HG02571 (cell line): ENCODE results near the gene SLC25A39.

Experiments
- ATAC-seq: cut with Tn5 transposase; IDR thresholded peaks from one replicate; pipeline ENCODE4 v1.9.1; 2021; ENCODE audit warnings: mild to moderate bottlenecking, moderate library complexity; ENCODE audit not compliant: unreplicated experiment

Gene SLC25A39

GRCh38 chr17:44280392-44280937, 44.2 kb downstream of the SLC25A39 start:
- ATAC-seq: no peak

- ATAC-seq: peak; percentile 65
Observed at GRCh38 chr17:44279666-44280391, 44.8 kb downstream of the SLC25A39 start.

GRCh38 chr17:44279346-44279665, 45.3 kb downstream of the SLC25A39 start:
- ATAC-seq: no peak

GRCh38 chr17:44277976-44278375, 46.6 kb downstream of the SLC25A39 start:
- ATAC-seq: no peak

- ATAC-seq: no peak
Observed at GRCh38 chr17:44273607-44274006, 51.0 kb downstream of the SLC25A39 start.

- ATAC-seq: no peak
Observed at GRCh38 chr17:44272954-44273353, 51.7 kb downstream of the SLC25A39 start.

- no peak for ATAC-seq
Observed at GRCh38 chr17:44272321-44272951, 52.2 kb downstream of the SLC25A39 start.
